RWPE2 (cell line): ENCODE data around the gene LIN54.

Experiments
- ATAC-seq: fragments of 200-7000 bp; cut with Tn5 transposase; 3 replicates; pipeline ENCODE4 v1.9.1; 2021; ENCODE audit warnings: low read depth
- DNase-seq: peaks from one replicate; pipeline ENCODE4 v3.0.0-alpha.2; 2020; ENCODE audit warnings: low spot score
- H3K27ac ChIP-seq: fragments of 450-650 bp; 2 replicates; pipeline ENCODE4 v1.5.1; 2017; ENCODE audit warnings: mild to moderate bottlenecking; ENCODE audit not compliant: poor library complexity, severe bottlenecking
- H3K27me3 ChIP-seq: fragments of 250-450 bp; sonication (Bioruptor Pico); 2 replicates; pipeline ENCODE4 v1.5.1; 2021; ENCODE audit warnings: mild to moderate bottlenecking, moderate library complexity; ENCODE audit not compliant: insufficient read depth, poor library complexity, severe bottlenecking
- H3K36me3 ChIP-seq: fragments of 250-450 bp; sonication (Bioruptor Pico); 2 replicates; pipeline ENCODE4 v1.5.1; 2020; ENCODE audit warnings: low read depth, mild to moderate bottlenecking, moderate library complexity
- H3K4me1 ChIP-seq: fragments of 250-450 bp; sonication (Bioruptor Pico); 2 replicates; pipeline ENCODE4 v1.5.1; 2021; ENCODE audit warnings: mild to moderate bottlenecking, moderate library complexity; ENCODE audit not compliant: insufficient read depth, poor library complexity, severe bottlenecking
- H3K4me3 ChIP-seq: fragments of 250-450 bp; sonication (Bioruptor Pico); 2 replicates; pipeline ENCODE4 v1.5.1; 2021; ENCODE audit warnings: mild to moderate bottlenecking, moderate library complexity; ENCODE audit not compliant: severe bottlenecking
- H3K9me3 ChIP-seq: fragments of 250-450 bp; sonication (Bioruptor Pico); 2 replicates; pipeline ENCODE4 v1.5.1; 2021; ENCODE audit warnings: mild to moderate bottlenecking, moderate library complexity; ENCODE audit not compliant: severe bottlenecking
- TF ChIP-seq, protein P1 (sequence below): fragments of 450-650 bp; IDR thresholded peaks from one replicate; pipeline ENCODE4 v1.5.1; 2017; ENCODE audit warnings: mild to moderate bottlenecking, moderate library complexity; ENCODE audit not compliant: poor library complexity, severe bottlenecking

Gene LIN54

DNA sequence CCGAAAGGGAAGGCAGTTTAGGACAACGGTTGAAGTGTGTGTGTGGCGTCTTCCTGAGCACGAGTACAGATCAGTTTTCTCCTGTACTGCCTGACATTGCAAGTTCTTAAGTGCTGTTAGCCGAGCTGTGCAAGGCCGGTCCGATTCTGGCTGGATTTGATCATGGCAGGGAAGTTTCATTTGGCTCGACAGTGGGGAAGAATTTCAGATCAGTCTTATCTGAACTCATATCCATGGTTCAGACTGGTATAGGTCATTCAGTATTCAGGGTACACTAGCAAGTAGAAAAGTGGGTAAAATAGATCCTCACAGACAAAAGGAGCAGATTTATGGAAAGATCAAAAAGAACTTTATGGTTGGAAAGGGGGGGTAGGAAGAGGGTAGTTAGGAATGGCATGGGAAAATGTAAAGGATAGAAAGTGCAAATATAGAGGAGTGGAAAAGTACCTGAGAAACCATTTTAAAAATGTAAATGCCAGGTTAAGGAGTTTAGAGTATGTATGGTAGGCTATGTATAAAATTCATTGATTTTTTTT is 109.4 kb downstream of the LIN54 start:
- Histone ChIP-seq H3K27me3 (no peaks in the 10 kb centered on the region), H3K4me1 (peaks cover 21% of the 10 kb centered on the region), H3K9me3 (no peaks in the 10 kb centered on the region), H3K36me3 (peaks cover 36% of the 10 kb centered on the region), H3K27ac (peak overlapping the region; percentile 90), H3K4me3 (peak overlapping the region; percentile 83)
- TF ChIP-seq, protein P1, sequence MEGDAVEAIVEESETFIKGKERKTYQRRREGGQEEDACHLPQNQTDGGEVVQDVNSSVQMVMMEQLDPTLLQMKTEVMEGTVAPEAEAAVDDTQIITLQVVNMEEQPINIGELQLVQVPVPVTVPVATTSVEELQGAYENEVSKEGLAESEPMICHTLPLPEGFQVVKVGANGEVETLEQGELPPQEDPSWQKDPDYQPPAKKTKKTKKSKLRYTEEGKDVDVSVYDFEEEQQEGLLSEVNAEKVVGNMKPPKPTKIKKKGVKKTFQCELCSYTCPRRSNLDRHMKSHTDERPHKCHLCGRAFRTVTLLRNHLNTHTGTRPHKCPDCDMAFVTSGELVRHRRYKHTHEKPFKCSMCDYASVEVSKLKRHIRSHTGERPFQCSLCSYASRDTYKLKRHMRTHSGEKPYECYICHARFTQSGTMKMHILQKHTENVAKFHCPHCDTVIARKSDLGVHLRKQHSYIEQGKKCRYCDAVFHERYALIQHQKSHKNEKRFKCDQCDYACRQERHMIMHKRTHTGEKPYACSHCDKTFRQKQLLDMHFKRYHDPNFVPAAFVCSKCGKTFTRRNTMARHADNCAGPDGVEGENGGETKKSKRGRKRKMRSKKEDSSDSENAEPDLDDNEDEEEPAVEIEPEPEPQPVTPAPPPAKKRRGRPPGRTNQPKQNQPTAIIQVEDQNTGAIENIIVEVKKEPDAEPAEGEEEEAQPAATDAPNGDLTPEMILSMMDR = no peak
- no peak; the same call in 2 of the 3 replicates for ATAC-seq
- no peak for DNase-seq

DNA sequence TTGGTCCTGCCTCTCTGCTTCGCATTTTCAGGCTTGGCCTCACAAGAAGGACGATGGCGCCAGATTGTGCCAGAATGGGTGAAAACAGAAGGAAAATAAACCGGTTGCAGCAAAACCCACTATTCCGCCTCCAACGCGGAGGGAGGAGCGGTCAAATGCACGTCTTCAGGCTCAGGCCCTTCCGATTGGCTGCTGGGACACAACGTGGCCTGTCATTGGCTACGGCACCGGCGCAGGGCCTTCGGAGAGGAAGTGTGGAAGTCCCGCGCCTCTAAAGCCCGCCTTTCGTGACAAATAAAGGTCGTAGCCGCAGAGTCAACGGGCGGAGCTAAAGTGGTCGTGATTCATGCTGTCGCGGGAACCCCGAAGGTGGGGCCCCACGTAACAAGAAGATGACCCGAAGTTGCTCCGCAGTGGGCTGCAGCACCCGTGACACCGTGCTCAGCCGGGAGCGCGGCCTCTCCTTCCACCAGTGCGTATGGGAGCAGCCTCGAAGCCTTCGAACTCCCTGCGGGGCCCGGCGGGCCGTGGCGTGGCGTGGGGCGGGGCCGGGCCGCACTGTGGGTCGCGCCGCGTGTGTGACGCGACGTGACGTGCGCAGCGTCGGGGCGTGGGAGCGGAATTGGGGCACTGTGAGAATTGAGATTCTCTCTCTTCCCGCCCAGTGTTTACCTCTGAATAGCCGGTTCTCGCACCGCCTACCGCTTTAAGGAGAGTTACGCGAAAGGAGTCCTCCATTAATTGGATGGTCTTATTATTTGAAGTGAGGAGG is 110.0 kb downstream of the LIN54 start, which contains the start of gene THAP9:
THAP9 (plus strand) TSS at position 325 of the 772 bp plus-strand sequence; CDS start at position 393, 68 bp downstream.
- Histone ChIP-seq H3K4me3 (peak within 1 kb of the TSS; percentile 83), H3K27ac (peak within 1 kb of the TSS; percentile 90), H3K9me3 (no peaks in the 10 kb centered on the region), H3K27me3 (no peaks in the 10 kb centered on the region), H3K36me3 (peaks cover 40% of the 10 kb centered on the region), H3K4me1 (peaks cover 21% of the 10 kb centered on the region)
- ATAC-seq (peak; percentile 94), DNase-seq (peak; percentile 99)
- TF ChIP-seq, protein P1 = no peak

DNA sequence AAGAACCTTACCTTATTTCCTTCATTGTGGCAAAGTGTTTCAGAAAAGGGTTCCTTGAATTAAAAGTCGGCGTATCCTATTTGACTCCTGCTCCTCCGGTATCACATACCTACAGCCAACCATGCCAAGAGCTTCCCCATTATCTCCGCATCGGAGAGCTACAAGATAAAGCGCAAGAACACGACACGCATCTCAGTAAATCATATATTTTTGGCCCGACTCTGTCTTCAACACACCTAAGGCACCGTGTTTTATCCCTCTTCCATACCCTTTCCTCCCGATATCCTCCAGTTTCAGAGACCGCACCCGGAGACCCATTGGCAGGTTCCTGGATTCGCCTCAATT is 110.6 kb downstream of the LIN54 start:
- no peaks in the 10 kb centered on the region for H3K27me3 ChIP-seq
- H3K4me3 ChIP-seq = peak overlapping the region; percentile 83
- H3K27ac ChIP-seq = peak overlapping the region; percentile 90
- no peak for DNase-seq
- peak; percentile 21 for ATAC-seq
- TF ChIP-seq, protein P1 = no peak
- peaks cover 46% of the 10 kb centered on the region for H3K36me3 ChIP-seq
- no peaks in the 10 kb centered on the region for H3K9me3 ChIP-seq
- H3K4me1 ChIP-seq = peaks cover 18% of the 10 kb centered on the region

DNA sequence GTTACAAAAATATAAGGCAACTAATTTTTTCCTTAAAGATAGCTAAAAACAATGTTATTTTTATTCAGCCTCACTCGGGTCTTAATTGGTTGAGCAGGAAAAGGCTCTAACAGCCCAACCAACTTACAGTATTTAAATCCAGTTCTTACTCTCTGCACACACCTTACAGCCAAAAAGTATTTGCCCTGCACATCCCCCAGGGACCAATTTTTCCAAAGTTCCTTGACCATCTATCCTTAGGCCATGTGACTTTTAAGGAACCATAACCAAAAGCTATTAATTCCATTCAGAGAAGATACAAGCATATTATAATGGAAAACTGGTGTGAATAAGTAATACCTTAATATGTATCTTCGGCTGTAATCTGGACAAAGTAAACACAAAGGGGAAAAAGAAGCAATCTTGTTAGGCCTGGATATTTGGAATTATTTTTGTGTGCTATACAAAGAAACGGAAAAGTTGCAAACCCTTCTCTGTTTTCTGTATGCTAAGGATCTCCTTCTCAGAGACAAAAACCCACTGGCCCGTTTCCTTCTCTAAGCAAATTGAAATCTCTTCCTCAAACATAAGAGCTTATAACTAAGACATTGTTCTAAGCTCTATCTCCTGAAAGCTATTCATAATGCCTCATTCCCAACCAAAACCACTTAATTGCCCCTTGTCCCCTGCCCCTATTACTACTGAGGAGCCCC is 111.1 kb downstream of the LIN54 start:
- H3K4me3 ChIP-seq = peak overlapping the region; percentile 83
- TF ChIP-seq, protein P1 = no peak
- H3K27ac ChIP-seq = peak overlapping the region; percentile 90
- no peaks in the 10 kb centered on the region for H3K9me3 ChIP-seq
- H3K27me3 ChIP-seq = no peaks in the 10 kb centered on the region
- no peak for ATAC-seq
- H3K36me3 ChIP-seq = peaks cover 51% of the 10 kb centered on the region
- DNase-seq = no peak
- H3K4me1 ChIP-seq = peaks cover 18% of the 10 kb centered on the region
